HG03520 (cell line): Measurements from ENCODE around the gene BRDT.

Experiments used
- ATAC-seq: cut with Tn5 transposase; IDR thresholded peaks from one replicate; pipeline ENCODE4 v1.9.1; 2021; ENCODE audit warnings: mild to moderate bottlenecking, moderate library complexity; ENCODE audit not compliant: unreplicated experiment

Gene BRDT

DNA sequence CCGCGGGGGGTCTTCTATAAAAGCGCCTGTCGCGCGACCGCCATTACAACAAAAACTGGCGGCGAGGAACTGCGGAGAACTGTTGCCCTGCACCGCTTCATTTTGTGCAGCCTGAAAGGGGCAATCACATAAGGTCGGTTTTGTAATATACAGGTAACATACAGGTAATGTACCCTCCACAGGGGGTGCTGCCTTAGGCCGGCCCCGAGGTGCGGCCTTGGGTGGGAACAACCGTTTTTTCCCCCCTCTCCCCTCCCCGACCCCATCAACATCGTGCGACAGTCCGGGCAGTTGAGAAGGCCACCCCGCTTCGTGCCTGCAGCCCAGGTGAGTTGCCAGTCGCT lies at the start of gene BRDT:
Gene BRDT, plus strand, starts transcription at position 46 of the 344 bp plus-strand sequence. CDS start 13,354 bp downstream, outside the sequence.
- no peak for ATAC-seq

DNA sequence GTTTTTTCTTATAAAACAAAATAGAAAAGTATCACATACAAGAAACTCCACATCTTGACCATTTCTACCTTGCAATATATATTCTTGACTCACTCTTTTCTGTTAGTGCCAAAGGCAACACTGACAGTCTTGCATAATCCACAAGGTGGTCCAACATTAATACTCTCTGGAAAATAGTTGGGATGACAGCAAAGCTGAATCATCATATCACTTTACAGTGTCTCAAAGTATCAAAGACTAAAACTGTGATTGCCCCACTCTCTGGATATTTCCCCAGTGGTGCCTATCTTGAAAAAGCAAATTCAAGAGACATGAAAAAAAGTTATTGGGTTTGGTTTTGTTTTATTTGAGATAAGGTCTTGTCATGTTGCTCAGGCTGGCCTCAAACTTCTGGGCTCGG lies 48.6 kb upstream of the BRDT start:
- ATAC-seq: no peak

DNA sequence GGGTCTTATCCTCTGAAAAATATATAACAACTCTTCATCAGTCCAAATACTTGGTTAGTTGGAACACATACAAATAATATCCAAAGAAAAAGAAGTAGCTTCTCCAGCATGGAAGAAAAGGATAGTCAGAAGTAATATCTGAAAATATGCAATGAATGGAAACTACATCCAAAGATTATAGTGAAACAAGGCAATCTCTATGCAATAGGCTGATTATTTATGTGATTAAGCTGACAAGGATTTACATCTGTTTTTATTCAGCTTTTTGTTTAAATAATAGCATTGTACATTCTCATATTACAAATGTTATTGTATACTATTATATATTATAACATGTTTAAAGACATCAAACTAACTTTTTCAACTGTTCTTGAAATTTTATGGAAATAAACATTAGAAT lies 48.0 kb upstream of the BRDT start:
- ATAC-seq: no peak

DNA sequence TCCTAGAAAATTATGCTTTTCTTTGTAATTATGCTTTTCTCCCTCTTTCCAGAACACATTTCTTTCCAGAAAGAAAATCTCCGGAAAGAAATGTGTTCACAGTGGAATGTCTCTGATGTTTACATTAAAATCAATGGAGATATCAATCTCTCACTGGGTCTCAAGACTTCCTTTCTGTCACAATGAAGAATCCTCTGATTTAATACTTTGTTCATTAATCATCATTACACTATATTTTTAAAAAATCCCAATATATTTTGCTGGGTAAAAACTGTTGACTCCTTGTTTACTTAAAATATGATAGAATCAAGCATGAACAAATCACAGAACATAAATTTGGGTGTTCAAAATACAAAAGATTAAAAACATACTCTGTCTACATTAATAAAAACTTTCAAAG lies 36.9 kb upstream of the BRDT start:
- no peak for ATAC-seq

DNA sequence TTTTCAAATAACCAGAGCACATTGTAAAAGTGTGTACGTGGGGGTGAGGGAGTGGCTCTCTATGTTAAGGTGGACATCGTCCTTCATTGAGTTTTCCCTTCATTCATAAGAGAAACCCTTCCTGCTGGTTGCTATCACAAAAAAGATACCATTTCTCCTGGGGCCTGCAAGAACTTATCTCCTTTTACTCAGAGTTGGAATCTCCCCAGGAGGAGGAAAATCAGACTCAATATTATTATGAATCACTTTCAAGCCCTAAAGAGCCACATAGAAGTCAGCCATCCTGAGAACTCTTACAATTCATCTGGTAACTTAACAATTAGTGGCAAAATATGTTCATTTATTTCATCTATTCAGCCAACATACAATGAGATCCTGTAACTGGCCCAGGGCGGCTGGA lies 36.2 kb upstream of the BRDT start:
- ATAC-seq: no peak

DNA sequence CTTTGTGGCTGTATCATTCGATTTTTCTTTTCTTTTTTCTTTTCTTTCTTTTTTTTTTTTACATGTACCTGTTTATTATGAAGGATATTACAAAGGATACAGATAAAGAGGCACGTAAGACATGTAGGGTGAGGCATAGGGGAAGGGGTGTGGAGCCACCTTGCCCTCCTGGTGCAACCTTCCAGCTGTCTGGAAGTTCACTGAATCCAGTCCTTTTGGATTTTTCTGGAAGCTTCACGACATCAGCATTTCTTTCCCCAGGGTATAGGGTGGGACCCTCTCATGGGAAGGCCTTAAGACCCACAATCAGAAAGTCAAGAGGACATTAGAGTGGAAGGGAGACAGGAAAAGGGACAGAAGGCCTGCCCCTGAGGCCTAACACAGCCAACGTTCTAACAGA lies 33.2 kb upstream of the BRDT start:
- ATAC-seq: no peak

DNA sequence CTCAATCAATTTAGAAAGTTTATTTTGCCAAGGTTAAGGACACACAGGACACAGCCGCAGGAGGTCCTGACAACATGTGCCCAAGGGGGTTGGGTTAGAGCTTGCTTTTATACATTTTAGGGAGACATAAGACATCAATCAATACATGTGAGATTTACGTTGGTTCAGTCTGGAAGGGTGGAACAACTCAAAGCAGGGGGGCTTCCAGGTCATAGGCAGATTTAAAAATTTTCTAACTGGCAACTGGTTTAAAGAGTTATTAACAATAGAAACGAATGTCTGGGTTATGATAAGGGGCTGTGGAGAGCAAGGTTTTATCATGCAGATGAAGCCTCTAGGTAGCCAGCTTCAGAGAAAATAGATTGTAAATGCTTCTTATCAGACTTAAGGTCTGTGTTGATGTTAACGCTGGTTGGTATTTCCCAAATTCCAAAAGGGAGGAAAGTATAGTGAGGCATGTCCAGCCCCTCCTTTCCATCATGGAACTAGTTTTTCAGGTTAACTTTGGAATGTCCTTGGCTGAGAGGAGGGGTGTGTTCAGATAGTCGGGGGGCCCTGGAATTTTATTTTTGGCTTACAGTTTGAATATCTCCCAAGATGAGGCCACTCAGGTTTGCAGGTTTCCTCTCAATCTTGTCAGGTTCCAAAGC lies 32.3 kb upstream of the BRDT start:
- ATAC-seq: no peak

DNA sequence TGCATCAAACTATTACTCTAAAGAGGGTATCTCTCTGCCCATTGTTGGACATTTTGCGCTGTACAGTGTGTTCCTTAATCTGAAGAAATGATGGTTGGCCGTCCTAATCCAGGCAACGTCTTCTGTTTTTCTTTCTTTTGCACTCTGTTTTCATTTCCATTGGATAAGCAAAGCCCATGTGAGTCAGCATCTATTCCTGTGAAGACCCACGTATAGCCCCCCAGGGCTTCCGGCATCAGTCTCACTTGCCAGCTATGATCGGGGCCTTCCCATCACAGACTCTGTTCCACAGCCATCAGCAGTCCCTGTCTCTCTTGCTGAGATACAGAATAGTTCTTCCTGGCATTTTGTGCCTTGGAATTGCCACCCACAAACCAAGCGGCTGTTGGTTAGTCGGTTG lies 29.2 kb upstream of the BRDT start:
- no peak for ATAC-seq

DNA sequence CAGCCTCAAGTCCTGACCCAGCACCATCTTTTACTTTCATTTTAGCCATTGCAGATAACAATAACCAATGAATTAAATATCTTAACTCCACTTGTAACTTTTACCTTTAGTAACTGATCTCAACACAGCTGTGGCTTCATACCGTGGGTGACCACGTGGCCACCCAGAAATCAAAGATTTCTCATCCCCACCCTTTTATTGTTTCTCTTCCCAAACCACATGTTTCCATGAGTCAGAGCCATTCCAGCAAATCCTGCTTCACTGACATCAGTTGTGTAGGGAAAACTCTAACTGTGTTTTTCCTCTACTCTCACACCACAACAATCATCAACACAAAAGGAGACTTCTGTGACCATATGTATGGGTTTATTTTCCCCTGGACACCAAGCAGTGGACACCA lies 25.1 kb upstream of the BRDT start:
- ATAC-seq: no peak

DNA sequence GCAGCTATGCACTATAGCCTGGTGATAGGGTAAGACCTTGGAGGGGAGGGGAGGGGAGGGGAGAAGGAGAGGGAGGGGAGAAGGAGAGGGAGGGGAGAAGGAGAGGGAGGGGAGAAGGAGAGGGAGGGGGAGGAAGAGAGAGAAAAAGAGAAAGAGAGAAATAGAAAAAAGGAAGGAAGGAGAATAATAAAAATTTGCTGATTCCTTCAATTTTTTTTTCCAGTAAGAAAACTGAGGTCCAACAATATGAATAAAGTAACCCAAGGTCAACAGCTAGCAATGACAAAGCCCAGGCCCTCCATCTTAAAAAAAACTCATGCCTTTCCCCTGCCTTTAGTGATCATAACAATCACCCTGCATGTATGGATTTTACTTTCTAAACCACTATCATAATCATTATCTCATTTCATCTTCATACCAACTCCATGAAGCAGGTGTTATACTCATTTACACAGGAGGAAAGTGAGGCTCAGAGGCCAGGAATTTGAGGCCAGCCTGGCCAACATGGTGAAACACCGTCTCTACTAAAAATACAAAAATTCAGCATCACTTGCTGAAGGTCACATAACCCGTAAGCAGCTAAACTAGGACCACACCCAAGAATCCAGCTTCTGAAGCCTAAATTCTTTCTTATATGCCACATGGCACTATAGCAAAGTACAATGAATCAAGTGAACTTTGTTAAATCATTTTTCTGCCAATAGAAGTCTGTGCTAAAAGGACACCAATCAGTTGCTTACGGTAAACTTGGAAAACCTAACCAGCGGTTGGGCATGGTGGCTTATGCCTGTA lies 23.4 kb upstream of the BRDT start:
- no peak for ATAC-seq

DNA sequence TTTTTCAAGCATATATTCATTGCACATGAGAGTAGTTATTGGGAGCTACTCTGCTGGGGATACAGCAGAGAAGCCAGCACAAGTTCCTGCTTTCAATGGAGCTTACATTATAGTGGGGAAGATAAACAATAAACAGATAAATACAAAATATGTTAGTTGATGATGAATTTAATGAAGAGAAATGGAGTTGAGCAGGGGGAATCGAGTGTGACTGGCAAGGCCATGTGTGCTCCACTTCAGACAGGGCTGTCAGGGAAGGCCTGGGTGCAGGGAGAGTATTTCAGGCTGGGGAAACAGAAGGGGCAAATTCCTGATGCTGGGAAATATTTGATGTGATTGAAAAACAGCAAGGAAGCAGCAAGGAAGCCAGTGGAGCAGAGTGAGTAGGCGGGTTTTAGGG lies 21.2 kb upstream of the BRDT start:
- no peak for ATAC-seq

DNA sequence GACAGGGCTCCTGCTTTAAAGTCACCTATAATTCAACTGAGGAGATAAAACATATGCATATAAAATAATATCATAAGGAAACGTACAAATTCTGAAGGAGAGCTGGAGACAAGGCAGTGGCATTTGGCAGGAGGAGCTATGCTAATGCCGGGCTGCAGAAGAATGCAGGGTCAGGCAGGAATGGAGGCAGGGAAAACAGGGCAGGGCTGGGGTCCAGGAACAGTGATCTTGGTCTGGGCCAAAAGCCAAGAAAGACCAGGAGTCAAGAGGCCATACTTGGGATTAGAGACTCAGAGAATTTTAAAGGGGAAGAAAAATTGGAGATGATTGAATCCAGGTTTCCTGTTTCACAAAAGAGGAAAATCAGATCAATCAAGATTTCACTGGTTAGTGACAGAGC lies 20.0 kb upstream of the BRDT start:
- no peak for ATAC-seq

DNA sequence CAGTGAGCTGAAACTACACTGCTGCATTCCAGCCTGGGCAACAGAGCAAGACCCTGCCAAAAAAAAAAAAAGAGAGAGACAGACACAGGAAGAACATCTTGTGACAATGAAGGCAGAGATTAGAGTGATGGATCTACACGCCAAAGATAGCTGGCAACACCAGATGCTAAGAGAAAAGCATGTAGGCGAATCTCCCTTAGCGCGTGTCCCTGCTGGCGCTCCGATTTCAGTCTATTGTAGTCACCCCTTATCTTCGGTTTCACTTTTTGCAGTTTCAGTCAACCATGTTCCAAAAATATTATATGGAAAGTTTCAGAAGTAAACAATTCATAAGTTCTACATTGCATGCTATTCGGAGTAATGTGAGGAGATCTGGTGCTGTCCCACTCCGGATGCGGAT lies 11.6 kb upstream of the BRDT start:
- no peak for ATAC-seq

DNA sequence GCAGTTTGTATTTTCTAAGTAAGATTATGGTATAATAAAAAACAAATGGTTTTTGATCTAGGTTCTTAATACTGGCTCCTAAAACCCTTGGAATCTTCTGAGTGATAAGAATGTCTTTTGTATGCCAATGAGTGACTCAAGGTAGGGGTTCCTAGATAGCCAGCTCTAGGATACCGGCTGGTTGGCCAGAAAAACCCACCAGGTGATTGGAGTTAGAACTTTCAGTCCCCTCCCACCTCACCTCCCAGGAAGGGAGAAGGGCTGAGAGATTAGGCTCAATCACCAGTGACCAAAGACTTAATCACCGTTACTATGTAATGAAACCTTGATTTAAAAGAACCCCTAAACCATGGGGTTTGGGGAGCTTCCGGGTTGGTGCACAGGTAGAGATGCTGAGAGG lies 8.7 kb upstream of the BRDT start:
- no peak for ATAC-seq

DNA sequence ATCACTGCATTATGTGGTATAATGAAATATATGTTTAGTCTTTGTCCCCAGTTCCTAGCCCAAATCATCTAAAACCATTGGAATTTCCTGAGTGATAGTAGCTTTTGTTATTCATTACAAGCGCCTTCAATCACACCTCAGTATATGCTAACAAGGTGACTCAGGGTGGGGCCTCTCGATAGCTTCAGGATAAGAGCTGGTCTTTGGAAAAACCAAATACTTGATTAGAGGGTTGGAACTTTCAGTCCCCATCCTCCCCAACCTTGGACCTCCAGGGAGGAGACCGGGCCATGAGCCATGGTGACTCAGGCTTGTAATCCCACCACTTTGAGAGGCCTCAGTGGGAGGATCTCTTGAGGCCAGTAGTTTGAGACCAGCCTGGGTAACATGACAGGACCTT lies 5.1 kb upstream of the BRDT start:
- no peak for ATAC-seq

DNA sequence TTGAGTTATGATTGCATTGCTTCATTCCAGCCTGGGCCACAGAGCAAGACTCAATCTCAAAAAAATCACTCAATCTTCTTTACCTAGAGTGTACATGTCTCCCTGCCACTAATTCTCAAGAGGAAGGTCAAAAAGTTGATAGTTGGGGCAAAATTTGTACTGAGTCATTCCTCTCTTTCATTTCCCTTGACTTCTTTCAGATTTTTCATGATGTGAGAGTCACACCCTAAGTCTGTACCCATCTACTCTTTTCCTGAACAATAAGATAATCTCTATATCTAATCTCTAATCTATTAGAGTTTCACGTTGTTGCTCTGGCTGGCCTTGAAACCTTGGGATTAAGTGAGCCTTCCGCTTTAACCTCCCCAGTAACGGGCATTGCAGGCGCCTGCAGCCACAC lies 1.1 kb upstream of the BRDT start:
- no peak for ATAC-seq

DNA sequence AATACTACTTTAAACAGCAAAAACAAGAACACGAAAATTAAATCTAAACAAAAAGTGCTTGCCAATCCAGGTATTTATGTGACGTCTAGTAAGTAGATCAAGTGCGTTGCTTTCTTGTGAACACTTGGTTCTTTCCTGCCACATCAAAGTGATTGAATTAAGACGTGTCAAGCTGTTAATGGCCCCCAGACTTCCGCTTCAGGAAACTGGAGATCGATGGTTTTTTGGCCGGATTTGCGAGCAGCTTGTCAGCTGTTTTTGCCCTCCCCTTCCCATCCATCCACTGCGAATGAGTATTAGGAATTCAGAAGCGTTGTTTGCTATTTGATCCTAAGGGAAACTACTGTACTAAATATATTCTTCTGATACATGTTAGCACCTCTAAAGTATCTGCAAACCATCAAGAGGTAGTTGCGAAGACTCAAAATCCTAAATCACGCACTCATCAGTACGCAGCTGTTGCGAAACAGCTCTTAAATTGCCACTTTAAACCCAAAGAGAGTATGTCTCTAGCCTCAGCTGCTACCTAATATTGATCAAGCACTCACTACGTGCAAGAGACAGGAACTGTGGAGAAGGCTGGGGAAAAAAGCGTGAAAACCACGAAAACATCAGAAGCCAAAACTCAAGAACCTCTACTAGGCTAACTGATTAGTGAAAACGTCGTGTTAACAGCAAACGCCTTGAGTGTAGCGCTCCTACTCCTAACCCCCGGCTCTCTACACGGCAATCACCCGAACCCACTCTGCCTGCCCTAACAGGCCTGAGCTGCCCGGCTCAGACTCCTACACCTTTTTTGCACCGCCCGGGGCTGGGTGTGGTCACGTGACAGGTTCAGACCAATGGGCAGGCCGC lies 473 bp upstream of the BRDT start:
- no peak for ATAC-seq

DNA sequence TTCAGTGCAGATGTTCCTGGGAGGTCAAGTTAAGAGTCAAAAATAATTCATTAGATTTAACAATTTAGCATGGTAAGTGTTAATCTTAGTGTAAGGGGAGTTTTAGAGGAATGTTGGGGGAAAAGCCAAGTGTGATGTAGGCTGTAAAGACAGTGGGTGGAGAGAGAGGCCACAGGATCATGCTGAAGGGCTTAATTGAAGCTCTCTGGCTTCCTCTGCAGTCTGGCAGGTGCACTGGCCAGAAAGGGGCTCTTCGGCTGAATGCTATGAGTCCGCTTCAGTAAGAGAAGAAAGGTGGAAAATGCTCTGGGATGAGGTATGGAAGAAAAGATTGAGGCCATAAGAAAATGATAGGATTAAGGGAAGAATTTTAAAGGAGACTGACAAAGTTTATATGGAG lies 3.0 kb downstream of the BRDT start:
- ATAC-seq: no peak

DNA sequence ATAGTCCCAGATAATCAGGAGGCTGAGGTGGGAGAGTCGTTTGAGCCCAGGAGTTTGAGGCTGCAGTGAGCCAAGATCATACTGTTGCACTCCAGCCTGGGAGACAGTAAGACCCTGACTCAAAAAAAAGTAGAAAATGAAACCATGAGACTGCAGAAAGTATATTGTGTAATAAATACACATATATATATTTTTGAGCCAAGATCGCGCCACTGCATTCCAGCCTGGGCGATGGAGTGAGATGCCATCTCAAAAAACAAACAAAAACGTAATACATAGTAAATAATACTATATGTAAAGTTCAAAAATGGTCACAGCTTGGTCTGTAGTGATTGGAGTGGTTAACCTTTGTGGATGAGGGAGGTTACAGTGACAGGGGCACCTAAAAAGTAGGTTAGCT lies 9.7 kb downstream of the BRDT start:
- no peak for ATAC-seq

DNA sequence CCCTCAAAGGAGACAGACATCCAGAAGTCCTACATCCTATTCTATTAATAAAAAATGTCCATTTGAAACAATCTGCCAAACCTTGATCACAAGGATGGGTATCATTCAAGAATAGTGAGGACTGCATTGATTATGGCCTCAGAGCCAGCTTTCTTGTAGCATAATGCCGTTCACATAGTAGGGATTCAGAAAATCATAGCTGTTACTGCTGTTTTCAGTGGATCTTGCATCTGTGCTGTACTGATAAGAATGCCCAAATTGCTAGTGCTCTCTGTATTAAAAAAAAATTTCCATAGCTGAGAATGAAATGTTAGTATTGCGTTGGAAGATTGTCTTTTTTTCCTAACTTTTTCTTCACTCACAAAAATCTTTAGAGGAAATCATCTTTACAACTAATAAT lies 19.1 kb downstream of the BRDT start:
- no peak for ATAC-seq

DNA sequence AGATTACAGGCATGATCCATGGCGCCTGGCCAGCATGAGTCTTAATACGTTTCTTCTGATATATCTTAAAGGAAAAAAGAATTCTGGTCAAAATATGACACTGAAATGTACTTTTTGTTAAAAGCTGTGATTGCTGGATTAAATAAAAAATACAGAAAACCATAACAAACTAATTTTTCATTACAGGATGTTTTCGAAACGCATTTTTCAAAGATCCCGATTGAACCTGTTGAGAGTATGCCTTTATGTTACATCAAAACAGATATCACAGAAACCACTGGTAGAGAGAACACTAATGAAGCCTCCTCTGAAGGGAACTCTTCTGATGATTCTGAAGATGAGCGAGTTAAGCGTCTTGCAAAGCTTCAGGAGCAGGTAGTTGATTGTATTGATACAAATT lies 30.2 kb downstream of the BRDT start:
- no peak for ATAC-seq

DNA sequence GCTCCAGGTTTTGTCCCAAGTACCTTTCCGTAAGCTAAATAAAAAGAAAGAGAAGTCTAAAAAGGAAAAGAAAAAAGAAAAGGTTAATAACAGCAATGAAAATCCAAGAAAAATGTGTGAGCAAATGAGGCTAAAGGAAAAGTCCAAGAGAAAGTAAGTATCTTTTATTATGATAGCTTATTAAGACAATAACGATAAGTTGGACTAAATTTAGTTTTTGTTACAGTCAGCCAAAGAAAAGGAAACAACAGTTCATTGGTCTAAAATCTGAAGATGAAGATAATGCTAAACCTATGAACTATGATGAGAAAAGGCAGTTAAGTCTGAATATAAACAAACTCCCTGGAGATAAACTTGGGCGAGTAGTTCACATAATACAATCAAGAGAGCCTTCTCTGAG lies 31.5 kb downstream of the BRDT start:
- no peak for ATAC-seq
